ENCODE results near the gene SMAD3.

Gene SMAD3

GRCh38 chr15:67166280-67167009 is 101.0 kb downstream of the SMAD3 start:
- no peak for DNase-seq (ENCODE audit: low read depth)
- no peak for TF ChIP-seq CTCF (IDR thresholded peaks at IDR 0.05; ENCODE audit: low read depth, low read length, missing control alignments)

GRCh38 chr15:67167091-67167490 is 101.7 kb downstream of the SMAD3 start:
- no peak for TF ChIP-seq CTCF (IDR thresholded peaks at IDR 0.05; ENCODE audit: low read depth, low read length, missing control alignments)
- no peak for DNase-seq (ENCODE audit: low read depth)
- no peak overlapping the region for H3K4me3 ChIP-seq (ENCODE audit: low read depth, low read length)

More at GRCh38 chr15:67166280-67167009, 101.0 kb downstream of the SMAD3 start:
- H3K4me3 ChIP-seq (ENCODE audit: low read depth, low read length): no peak overlapping the region

- no peak overlapping the region for H3K4me3 ChIP-seq (ENCODE audit: low read depth, low read length)
- no peak for DNase-seq (ENCODE audit: low read depth)
- no peak for TF ChIP-seq CTCF (IDR thresholded peaks at IDR 0.05; ENCODE audit: low read depth, low read length, missing control alignments)
Measured at GRCh38 chr15:67168694-67169093, 103.3 kb downstream of the SMAD3 start.

- no peak for DNase-seq (ENCODE audit: low read depth)
Measured at GRCh38 chr15:67170143-67170925, 104.9 kb downstream of the SMAD3 start.

GRCh38 chr15:67171471-67171870 is 106.1 kb downstream of the SMAD3 start:
- DNase-seq (ENCODE audit: low read depth): no peak
- H3K4me3 ChIP-seq (ENCODE audit: low read depth, low read length): no peak overlapping the region
- no peak for TF ChIP-seq CTCF (IDR thresholded peaks at IDR 0.05; ENCODE audit: low read depth, low read length, missing control alignments)

More at GRCh38 chr15:67170143-67170925, 104.9 kb downstream of the SMAD3 start:
- no peak overlapping the region for H3K4me3 ChIP-seq (ENCODE audit: low read depth, low read length)
- TF ChIP-seq CTCF (IDR thresholded peaks at IDR 0.05; ENCODE audit: low read depth, low read length, missing control alignments): no peak

GRCh38 chr15:67172172-67172571 is 106.8 kb downstream of the SMAD3 start:
- no peak for DNase-seq (ENCODE audit: low read depth)
- no peak overlapping the region for H3K4me3 ChIP-seq (ENCODE audit: low read depth, low read length)
- no peak for TF ChIP-seq CTCF (IDR thresholded peaks at IDR 0.05; ENCODE audit: low read depth, low read length, missing control alignments)
